Vagina (tissue), 2 donors: ENCODE data around the gene SCUBE1.

ENCODE experiments used
- CTCF ChIP-seq, 3 experiments: fragments of 450-650 bp in 2 of 3; fragments of 200-600 bp in 1 of 3; sonication (generic) in 1 of 3; IDR thresholded peaks; one replicate each; pipeline ENCODE4 v1.5.1; 2017 to 2019; ENCODE audit warnings: antibody characterized with exemption in 3 of 3, mild to moderate bottlenecking in 2 of 3, moderate library complexity in 2 of 3
- POLR2A ChIP-seq, 2 donors: fragments of 450-650 bp; IDR thresholded peaks; one replicate each; pipeline ENCODE4 v1.6.1; 2017; ENCODE audit warnings: antibody characterized with exemption in 2 of 2, mild to moderate bottlenecking in 2 of 2, moderate library complexity in 2 of 2
- POLR2AphosphoS5 ChIP-seq, 2 donors: sonication (generic); formaldehyde crosslinking; IDR thresholded peaks; one replicate each; pipeline ENCODE4 v1.9.0; 2017; ENCODE audit warnings: antibody characterized with exemption in 2 of 2, mild to moderate bottlenecking in 2 of 2, low read depth in 1 of 2; ENCODE audit not compliant: insufficient read depth in 1 of 2

- TF ChIP-seq POLR2AphosphoS5 (IDR thresholded peaks at IDR 0.05; ENCODE audit: insufficient read depth in 1 of 2, low read depth in 1 of 2) (peak; percentile 81 to 87), CTCF (IDR thresholded peaks at IDR 0.05) (peak; percentile 36 to 65 (median 54)), POLR2A (IDR thresholded peaks at IDR 0.05) (no peak)
Measured at GRCh38 chr22:43187171-43188099, 155.7 kb downstream of the SCUBE1 start.
